SK-N-SH (cell line): ENCODE data around the gene PAX9. TPM values are rescaled to one million over a fixed set of nuclear protein-coding genes. Genes with fewer than 3 reads are reported as not detected.

Source experiments
- CTCF ChIA-PET: fragments of 300-600, 350-600 bp; formaldehyde crosslinking; extraction: SDS; loops from one replicate; lab custom pipeline; 2021; lab: Yijun Ruan, JAX
- POLR2A ChIA-PET: fragments of 350-600 bp; sonication (Branson Sonifier 250); formaldehyde crosslinking; extraction: SDS; loops from one replicate; lab custom pipeline; 2020; ENCODE audit warnings: antibody characterized with exemption, inconsistent platforms; lab: Yijun Ruan, JAX
- DNase-seq: peaks from one replicate; pipeline ENCODE4 v3.0.0; 2012
- H2AFZ ChIP-seq: fragments of 200-600 bp; sonication (generic); 2 replicates; pipeline ENCODE4 v1.8.1; 2016; ENCODE audit warnings: antibody characterized with exemption, mild to moderate bottlenecking, low read depth
- H3F3A ChIP-seq: fragments of 200-600 bp; sonication (generic); replicated peaks from 2 replicates; pipeline ENCODE3; 2016; ENCODE audit warnings: antibody characterized with exemption, mild to moderate bottlenecking; ENCODE audit not compliant: insufficient read depth
- H3K27ac ChIP-seq, 2 experiments: fragments of 200-500 bp in 1 of 2; fragments of 200-600 bp in 1 of 2; sonication (Bioruptor generic) in 1 of 2; sonication (generic), shearing (Covaris generic) in 1 of 2; 2 replicates each; pipeline versions ENCODE4 v1.5.1 to v1.6.1; 2014 to 2016; ENCODE audit warnings: low read depth in 2 of 2, inconsistent platforms in 1 of 2, low read length in 1 of 2, mild to moderate bottlenecking in 1 of 2, mixed read lengths in 1 of 2
- H3K27me3 ChIP-seq: fragments of 200-600 bp; sonication (generic), shearing (Covaris generic); 2 replicates; pipeline ENCODE4 v1.6.1; 2016; ENCODE audit warnings: mixed run types; ENCODE audit not compliant: insufficient read depth
- H3K36me3 ChIP-seq, 2 experiments: fragments of 200-500 bp in 1 of 2; fragments of 200-600 bp in 1 of 2; sonication (Bioruptor generic) in 1 of 2; sonication (generic) in 1 of 2; replicated peaks in 1 of 2; 2 replicates each; pipeline versions ENCODE3 to v1.5.1; 2014 to 2016; ENCODE audit warnings: low read length in 1 of 2, mild to moderate bottlenecking in 1 of 2; ENCODE audit not compliant: insufficient read depth in 2 of 2, control insufficient read depth in 1 of 2
- H3K4me1 ChIP-seq, 2 experiments: fragments of 200-500 bp in 1 of 2; fragments of 200-600 bp in 1 of 2; sonication (Bioruptor generic) in 1 of 2; sonication (generic), shearing (Covaris generic) in 1 of 2; 2 replicates each; pipeline versions ENCODE4 v1.5.1 to v1.6.1; 2014 to 2016; ENCODE audit warnings: low read depth in 1 of 2, low read length in 1 of 2, mixed run types in 1 of 2; ENCODE audit not compliant: insufficient read depth in 2 of 2, control insufficient read depth in 1 of 2
- H3K4me2 ChIP-seq: fragments of 200-600 bp; sonication (generic), shearing (Covaris generic); 2 replicates; pipeline ENCODE4 v1.6.1; 2017; ENCODE audit warnings: mixed run types
- H3K4me3 ChIP-seq, 2 experiments: fragments of 200-500 bp in 1 of 2; fragments of 200-600 bp in 1 of 2; sonication (Bioruptor generic) in 1 of 2; sonication (generic), shearing (Covaris generic) in 1 of 2; 2 replicates each; pipeline versions ENCODE4 v1.5.1 to v1.8.1; 2014 to 2016; ENCODE audit warnings: low read depth in 2 of 2, inconsistent platforms in 1 of 2, low read length in 1 of 2, mild to moderate bottlenecking in 1 of 2, mixed read lengths in 1 of 2, moderate library complexity in 1 of 2
- H3K79me2 ChIP-seq: fragments of 200-600 bp; sonication (generic); 2 replicates; pipeline ENCODE4 v1.8.1; 2017; ENCODE audit warnings: mild to moderate bottlenecking; ENCODE audit not compliant: insufficient read depth
- H3K9ac ChIP-seq: fragments of 200-600 bp; sonication (generic); 2 replicates; pipeline ENCODE4 v1.6.1; 2017; ENCODE audit warnings: mixed run types
- H3K9me2 ChIP-seq: fragments of 200-600 bp; sonication (generic); 2 replicates; pipeline ENCODE4 v1.6.1; 2017; ENCODE audit warnings: mixed run types
- H3K9me3 ChIP-seq: fragments of 200-600 bp; sonication (generic); 2 replicates; pipeline ENCODE4 v1.6.1; 2017; ENCODE audit warnings: mixed run types, mild to moderate bottlenecking, moderate library complexity
- H4K20me1 ChIP-seq: fragments of 200-600 bp; sonication (generic); 2 replicates; pipeline ENCODE4 v1.6.1; 2017; ENCODE audit warnings: mild to moderate bottlenecking, mixed run types; ENCODE audit not compliant: insufficient read depth
- ELF1 ChIP-seq: IDR thresholded peaks from 2 replicates; pipeline ENCODE4 v1.4.0; 2012
- EZH2phosphoT487 ChIP-seq: fragments of 200-600 bp; sonication (generic); IDR thresholded peaks from 2 replicates; pipeline ENCODE4 v1.6.1; 2017; ENCODE audit warnings: low read depth, mixed run types, mild to moderate bottlenecking, antibody characterized with exemption, moderate library complexity, borderline replicate concordance
- FOSL2 ChIP-seq: IDR thresholded peaks from 2 replicates; pipeline ENCODE4 v1.4.0; 2012; ENCODE audit warnings: low read depth, mild to moderate bottlenecking, moderate library complexity, borderline replicate concordance
- GATA2 ChIP-seq: sonication (generic); formaldehyde crosslinking; IDR thresholded peaks from 2 replicates; pipeline ENCODE4 v1.5.0; 2020; ENCODE audit warnings: mild to moderate bottlenecking, missing genetic modification reagents
- JUND ChIP-seq: IDR thresholded peaks from 2 replicates; pipeline ENCODE4 v1.4.0; 2012
- MEF2A ChIP-seq: IDR thresholded peaks from 2 replicates; pipeline ENCODE4 v1.4.0; 2012; ENCODE audit warnings: low read depth, borderline replicate concordance
- MXI1 ChIP-seq: IDR thresholded peaks from 2 replicates; pipeline ENCODE4 v1.6.1; 2012; ENCODE audit warnings: mild to moderate bottlenecking, low read depth, low read length, improper control_type of control experiment
- NRF1 ChIP-seq: IDR thresholded peaks from 2 replicates; pipeline ENCODE4 v1.6.1; 2012; ENCODE audit warnings: low read depth, mild to moderate bottlenecking, low read length
- POLR2AphosphoS5 ChIP-seq: IDR thresholded peaks from 2 replicates; pipeline ENCODE4 v1.6.1; 2012; ENCODE audit warnings: low read depth, low read length
- RCOR1 ChIP-seq: fragments of 150-350 bp; IDR thresholded peaks from 2 replicates; pipeline ENCODE4 v1.6.1; 2017; ENCODE audit warnings: antibody characterized with exemption, low read length
- RFX5 ChIP-seq: IDR thresholded peaks from 2 replicates; pipeline ENCODE4 v1.6.1; 2012; ENCODE audit warnings: mild to moderate bottlenecking, improper control_type of control experiment, low read length
- SMC3 ChIP-seq: IDR thresholded peaks from 2 replicates; pipeline ENCODE4 v1.6.1; 2012; ENCODE audit warnings: low read depth, low read length, improper control_type of control experiment
- TCF12 ChIP-seq: IDR thresholded peaks from 2 replicates; pipeline ENCODE4 v1.4.0; 2012
- TEAD4 ChIP-seq: IDR thresholded peaks from 2 replicates; pipeline ENCODE4 v1.4.0; 2012; ENCODE audit warnings: mild to moderate bottlenecking, borderline replicate concordance; ENCODE audit not compliant: insufficient read depth
- WGBS: methylation state at CpG from one replicate; pipeline ENCODE4 v1.1.6; 2017; ENCODE audit warnings: low lambda C conversion rate; 5-methylcytosine and 5-hydroxymethylcytosine counted together
- polyA plus RNA-seq, 3 experiments: library from polyadenylated mRNA; depleted of rRNA; stranded (reverse); fragments of >200 nt; gene quantifications; 2 replicates each; pipeline ENCODE4 v1.2.3, GENCODE V29; 2012
- TF ChIP-seq, protein P1 (sequence below): IDR thresholded peaks from 2 replicates; pipeline ENCODE4 v1.4.0; 2012; ENCODE audit warnings: low read depth
- TF ChIP-seq, protein P2 (sequence below): fragments of 200-600 bp; sonication (generic); IDR thresholded peaks from 2 replicates; pipeline ENCODE4 v1.6.1; 2017; ENCODE audit warnings: antibody characterized with exemption, mild to moderate bottlenecking, moderate library complexity

Gene PAX9
- polyA plus RNA-seq, 1 of the 3 experiments (the other 2 are of a cell fraction) = not detected

GRCh38 chr14:36675581-36675980 lies 13.9 kb downstream of the PAX9 start:
- DNase-seq = no peak
- H3K79me2 ChIP-seq = no peaks in the 10 kb centered on the region
- no peak overlapping the region for H3K27ac ChIP-seq
- no peaks in the 10 kb centered on the region for H3F3A ChIP-seq
- no peaks in the 10 kb centered on the region for H3K27me3 ChIP-seq
- ChIA-PET CTCF (no interaction called here), POLR2A (no interaction called here)
- no peak overlapping the region for H3K4me2 ChIP-seq
- no peaks in the 10 kb centered on the region for H3K36me3 ChIP-seq
- H3K9me2 ChIP-seq = no peaks in the 10 kb centered on the region
- H3K9me3 ChIP-seq = no peaks in the 10 kb centered on the region
- no peak for TF ChIP-seq POLR2AphosphoS5
- H2AFZ ChIP-seq = no peak overlapping the region
- H4K20me1 ChIP-seq = no peaks in the 10 kb centered on the region
- H3K9ac ChIP-seq = no peak overlapping the region
- H3K4me3 ChIP-seq = no peak overlapping the region
- no peaks in the 10 kb centered on the region for H3K4me1 ChIP-seq
- WGBS = 26% methylated on average over 6 of the region's 6 CpGs

GRCh38 chr14:36676236-36676635 lies 14.6 kb downstream of the PAX9 start:
- Histone ChIP-seq H3F3A (no peaks in the 10 kb centered on the region), H3K4me2 (no peak overlapping the region), H3K27me3 (no peaks in the 10 kb centered on the region), H3K36me3 (no peaks in the 10 kb centered on the region), H3K79me2 (no peaks in the 10 kb centered on the region), H2AFZ (no peak overlapping the region), H3K9me3 (no peaks in the 10 kb centered on the region), H3K27ac (no peak overlapping the region), H3K9ac (no peak overlapping the region), H4K20me1 (no peaks in the 10 kb centered on the region), H3K4me3 (no peak overlapping the region), H3K4me1 (no peaks in the 10 kb centered on the region), H3K9me2 (no peaks in the 10 kb centered on the region)
- POLR2A ChIA-PET = no interaction called here
- DNase-seq = no peak
- CTCF ChIA-PET = no interaction called here
- TF ChIP-seq NRF1 (no peak), RFX5 (no peak), POLR2AphosphoS5 (no peak), MEF2A (no peak), JUND (no peak), FOSL2 (no peak), ELF1 (no peak), TCF12 (no peak), GATA2 (CRISPR knock-in tag) (no peak), EZH2phosphoT487 (no peak), MXI1 (no peak), SMC3 (no peak), TEAD4 (no peak), RCOR1 (no peak)
- TF ChIP-seq, protein P1, sequence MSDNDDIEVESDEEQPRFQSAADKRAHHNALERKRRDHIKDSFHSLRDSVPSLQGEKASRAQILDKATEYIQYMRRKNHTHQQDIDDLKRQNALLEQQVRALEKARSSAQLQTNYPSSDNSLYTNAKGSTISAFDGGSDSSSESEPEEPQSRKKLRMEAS = no peak
- TF ChIP-seq, protein P2, sequence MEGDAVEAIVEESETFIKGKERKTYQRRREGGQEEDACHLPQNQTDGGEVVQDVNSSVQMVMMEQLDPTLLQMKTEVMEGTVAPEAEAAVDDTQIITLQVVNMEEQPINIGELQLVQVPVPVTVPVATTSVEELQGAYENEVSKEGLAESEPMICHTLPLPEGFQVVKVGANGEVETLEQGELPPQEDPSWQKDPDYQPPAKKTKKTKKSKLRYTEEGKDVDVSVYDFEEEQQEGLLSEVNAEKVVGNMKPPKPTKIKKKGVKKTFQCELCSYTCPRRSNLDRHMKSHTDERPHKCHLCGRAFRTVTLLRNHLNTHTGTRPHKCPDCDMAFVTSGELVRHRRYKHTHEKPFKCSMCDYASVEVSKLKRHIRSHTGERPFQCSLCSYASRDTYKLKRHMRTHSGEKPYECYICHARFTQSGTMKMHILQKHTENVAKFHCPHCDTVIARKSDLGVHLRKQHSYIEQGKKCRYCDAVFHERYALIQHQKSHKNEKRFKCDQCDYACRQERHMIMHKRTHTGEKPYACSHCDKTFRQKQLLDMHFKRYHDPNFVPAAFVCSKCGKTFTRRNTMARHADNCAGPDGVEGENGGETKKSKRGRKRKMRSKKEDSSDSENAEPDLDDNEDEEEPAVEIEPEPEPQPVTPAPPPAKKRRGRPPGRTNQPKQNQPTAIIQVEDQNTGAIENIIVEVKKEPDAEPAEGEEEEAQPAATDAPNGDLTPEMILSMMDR = no peak
- 23% methylated on average over 4 of the region's 10 CpGs for WGBS
